Astrocyte of the spinal cord (primary cell): ENCODE measurements around the gene TBCC.

Source experiments
- DNase-seq: peaks from one replicate; pipeline ENCODE4 v3.0.0; 2011; ENCODE audit warnings: low read depth, low spot score
- H3K4me3 ChIP-seq: 2 replicates; pipeline ENCODE4 v1.5.1; 2011; ENCODE audit warnings: low read depth, mild to moderate bottlenecking, low read length, moderate library complexity
- in situ Hi-C: cut with HindIII; loops from 2 replicates; pipeline ENCODE4 v1.10.0; 2017; ENCODE audit warnings: low sequenced_read_pairs
- TF ChIP-seq, protein P1 (sequence below): IDR thresholded peaks from 2 replicates; pipeline ENCODE4 v1.5.1; 2012; ENCODE audit warnings: low read depth, mild to moderate bottlenecking, low read length, inconsistent platforms

Gene TBCC

GRCh38 chr6:42745640-42746462, at the start of gene TBCC:
Gene TBCC (minus strand): TSS chr6:42746103. CDS start chr6:42746073, 30 bp downstream.
- peak; percentile 99 for DNase-seq
- peak within 1 kb of the TSS; percentile 92 for H3K4me3 ChIP-seq
- in situ Hi-C loops = no loop called here
- TF ChIP-seq, protein P1, sequence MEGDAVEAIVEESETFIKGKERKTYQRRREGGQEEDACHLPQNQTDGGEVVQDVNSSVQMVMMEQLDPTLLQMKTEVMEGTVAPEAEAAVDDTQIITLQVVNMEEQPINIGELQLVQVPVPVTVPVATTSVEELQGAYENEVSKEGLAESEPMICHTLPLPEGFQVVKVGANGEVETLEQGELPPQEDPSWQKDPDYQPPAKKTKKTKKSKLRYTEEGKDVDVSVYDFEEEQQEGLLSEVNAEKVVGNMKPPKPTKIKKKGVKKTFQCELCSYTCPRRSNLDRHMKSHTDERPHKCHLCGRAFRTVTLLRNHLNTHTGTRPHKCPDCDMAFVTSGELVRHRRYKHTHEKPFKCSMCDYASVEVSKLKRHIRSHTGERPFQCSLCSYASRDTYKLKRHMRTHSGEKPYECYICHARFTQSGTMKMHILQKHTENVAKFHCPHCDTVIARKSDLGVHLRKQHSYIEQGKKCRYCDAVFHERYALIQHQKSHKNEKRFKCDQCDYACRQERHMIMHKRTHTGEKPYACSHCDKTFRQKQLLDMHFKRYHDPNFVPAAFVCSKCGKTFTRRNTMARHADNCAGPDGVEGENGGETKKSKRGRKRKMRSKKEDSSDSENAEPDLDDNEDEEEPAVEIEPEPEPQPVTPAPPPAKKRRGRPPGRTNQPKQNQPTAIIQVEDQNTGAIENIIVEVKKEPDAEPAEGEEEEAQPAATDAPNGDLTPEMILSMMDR = no peak

DNA sequence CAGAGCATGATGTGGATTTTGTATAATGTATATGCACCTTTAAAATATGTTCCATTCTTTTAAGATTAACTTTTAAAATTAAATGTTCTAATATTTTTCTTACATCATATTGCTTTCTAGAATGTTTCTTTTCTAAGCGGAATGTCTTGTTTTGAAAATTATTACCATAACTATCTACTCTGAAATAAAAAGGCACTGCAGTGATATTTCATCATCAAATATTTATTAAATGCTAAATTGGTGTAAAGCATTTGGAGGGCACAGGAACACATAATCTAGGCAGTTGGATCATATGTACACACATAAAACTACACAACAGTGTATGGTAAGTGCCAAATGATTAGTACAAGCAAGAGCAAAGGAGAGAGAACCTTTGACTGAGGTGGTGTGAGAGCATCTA, 49.7 kb upstream of the TBCC start:
- no peak for DNase-seq
- no peak overlapping the region for H3K4me3 ChIP-seq
- in situ Hi-C loops = no loop called here
- TF ChIP-seq, protein P1 = no peak

DNA sequence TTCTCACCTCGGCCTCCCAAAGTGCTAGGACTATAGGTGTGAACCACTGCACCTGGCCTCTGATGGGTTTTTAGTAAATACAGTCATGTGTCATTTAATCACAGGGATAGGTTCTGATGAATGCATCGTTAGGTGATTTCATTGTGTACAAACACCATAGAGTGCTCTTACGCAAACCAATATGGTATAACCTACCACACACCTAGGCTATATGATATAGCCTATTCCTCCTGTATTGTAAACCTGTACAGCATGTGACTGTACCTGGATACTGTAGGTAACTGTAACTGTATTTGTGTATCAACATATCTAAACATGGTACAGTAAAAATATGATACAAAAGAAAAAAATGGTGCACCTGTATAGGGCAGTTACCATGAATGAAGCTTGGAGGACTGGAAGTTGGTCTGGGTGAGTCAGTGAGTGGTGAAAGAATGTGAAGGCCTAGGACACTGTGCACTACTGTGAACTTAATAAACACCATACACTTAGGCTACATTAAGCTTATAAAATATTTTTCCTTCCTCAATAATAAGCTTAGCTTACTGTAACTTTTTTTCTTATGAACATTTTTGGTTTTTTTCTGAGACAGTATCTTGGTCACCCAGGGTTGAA, 45.9 kb upstream of the TBCC start:
- no peak overlapping the region for H3K4me3 ChIP-seq
- DNase-seq = no peak
- in situ Hi-C loops = no loop called here
- TF ChIP-seq, protein P1 = no peak

DNA sequence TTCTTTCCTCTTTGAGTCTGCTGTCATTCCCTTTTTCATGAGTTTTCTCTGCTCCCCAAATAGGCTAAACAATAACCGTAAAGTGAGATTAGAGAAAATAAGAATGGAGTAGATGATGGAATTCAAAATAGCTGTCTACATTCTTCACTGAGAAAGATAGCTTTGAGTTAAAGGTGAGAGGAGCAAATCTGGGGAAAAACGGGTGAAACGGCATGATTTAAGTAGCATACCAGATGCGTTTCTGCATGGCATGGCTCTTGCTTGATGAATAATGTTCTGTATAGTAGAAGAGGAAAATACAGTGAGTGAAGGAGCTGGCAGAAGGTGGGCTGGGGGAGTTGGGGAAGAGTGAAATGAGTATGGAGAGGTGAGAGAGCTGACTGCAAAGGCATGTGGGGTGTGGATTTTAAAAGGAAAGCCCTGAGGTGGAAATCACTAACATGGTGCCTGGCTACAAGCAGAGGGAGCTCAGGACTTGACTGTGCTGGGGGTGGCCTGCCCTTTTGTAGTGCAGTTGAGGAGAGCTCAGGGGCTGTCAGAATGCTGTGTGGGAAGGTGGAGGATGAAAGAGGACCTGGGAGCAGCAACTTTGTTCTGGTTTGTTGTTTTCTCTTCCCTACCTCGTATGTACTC, 44.8 kb upstream of the TBCC start:
- TF ChIP-seq, protein P1 = no peak
- in situ Hi-C loops = no loop called here
- no peak for DNase-seq
- H3K4me3 ChIP-seq = no peak overlapping the region

DNA sequence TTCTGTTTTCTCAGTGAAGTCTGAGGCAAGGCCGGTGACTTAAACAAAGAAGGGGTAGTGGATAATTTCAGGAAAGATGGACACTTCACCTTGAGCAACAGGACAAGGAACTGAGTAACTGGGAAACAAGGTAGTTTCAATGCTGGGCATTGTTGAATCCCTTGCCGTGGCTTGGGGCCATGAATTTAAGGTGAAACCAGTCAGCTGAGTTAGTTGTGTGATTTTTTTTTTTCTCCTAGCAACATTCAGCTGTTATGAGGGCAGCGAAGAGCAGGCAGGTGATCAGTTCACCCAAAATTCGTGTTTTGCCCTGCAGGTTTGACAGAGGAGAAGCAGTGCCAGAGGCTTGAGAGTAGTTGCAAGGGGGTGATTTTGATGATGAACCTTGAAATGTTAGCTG, 42.8 kb upstream of the TBCC start:
- no peak overlapping the region for H3K4me3 ChIP-seq
- in situ Hi-C loops = no loop called here
- TF ChIP-seq, protein P1 = no peak

GRCh38 chr6:42787063-42787472, 41.2 kb upstream of the TBCC start:
- TF ChIP-seq, protein P1 = no peak
- in situ Hi-C loops = no loop called here
- no peak for DNase-seq
- H3K4me3 ChIP-seq = no peak overlapping the region

More for the DNA sequence above, 42.8 kb upstream of the TBCC start:
- DNase-seq = no peak
